ENCODE results near the gene ERBB4. TPM values are rescaled to one million over a fixed set of nuclear protein-coding genes. Genes with fewer than 3 reads are reported as not detected.

The ERBB4 gene
- total and polyA plus RNA-seq, 9 donors: 0.08 to 22.3 (median 1.2) TPM

GRCh38 chr2:212228743-212229171 is 309.8 kb downstream of the ERBB4 start:
- Histone ChIP-seq H3K4me1 (ENCODE audit: insufficient read depth) (no peaks in the 10 kb centered on the region), H3K4me3 (no peak overlapping the region), H3K27me3 (no peaks in the 10 kb centered on the region), H3K27ac (no peak overlapping the region), H3K36me3 (no peaks in the 10 kb centered on the region), H3K9me3 (no peaks in the 10 kb centered on the region)
- intact Hi-C loops (cut with DNase I): no loop called here
- WGBS, 3 donors: 11 to 18% (median 12%) methylated on average over 2 of the region's 2 CpGs
- no peak for DNase-seq
- TF ChIP-seq EP300 (IDR thresholded peaks at IDR 0.05): no peak
- TF ChIP-seq POLR2A (IDR thresholded peaks at IDR 0.05): no peak
- TF ChIP-seq CTCF (IDR thresholded peaks at IDR 0.05): no peak

- Histone ChIP-seq H3K9me3 (no peaks in the 10 kb centered on the region), H3K4me3 (no peak overlapping the region), H3K27me3 (no peaks in the 10 kb centered on the region), H3K36me3 (no peaks in the 10 kb centered on the region), H3K4me1 (ENCODE audit: insufficient read depth) (no peaks in the 10 kb centered on the region), H3K27ac (no peak overlapping the region)
- intact Hi-C loops (cut with DNase I): no loop called here
- WGBS, 3 donors: 28 to 33% (median 28%) methylated on average over 4 of the region's 4 CpGs
- no peak for DNase-seq
- no peak for TF ChIP-seq EP300 (IDR thresholded peaks at IDR 0.05)
- TF ChIP-seq POLR2A (IDR thresholded peaks at IDR 0.05): no peak
- TF ChIP-seq CTCF (IDR thresholded peaks at IDR 0.05): no peak
These were observed 310.8 kb downstream of the ERBB4 start for GRCh38 chr2:212227755-212228154.

GRCh38 chr2:212226114-212226513 is 312.5 kb downstream of the ERBB4 start:
- no peaks in the 10 kb centered on the region for H3K9me3 ChIP-seq
- 80 to 91% (median 83%) methylated on average over 1 of the region's 1 CpG for WGBS, 3 donors
- intact Hi-C loops (cut with DNase I): no loop called here
- H3K4me1 ChIP-seq (ENCODE audit: insufficient read depth): no peaks in the 10 kb centered on the region
- no peaks in the 10 kb centered on the region for H3K27me3 ChIP-seq
- no peak for TF ChIP-seq POLR2A (IDR thresholded peaks at IDR 0.05)
- TF ChIP-seq CTCF (IDR thresholded peaks at IDR 0.05): no peak
- TF ChIP-seq EP300 (IDR thresholded peaks at IDR 0.05): no peak
- DNase-seq: no peak
- H3K27ac ChIP-seq: no peak overlapping the region
- no peaks in the 10 kb centered on the region for H3K36me3 ChIP-seq
- H3K4me3 ChIP-seq: no peak overlapping the region

- intact Hi-C loops (cut with DNase I): no loop called here
- no peaks in the 10 kb centered on the region for H3K36me3 ChIP-seq
- TF ChIP-seq EP300 (IDR thresholded peaks at IDR 0.05) (no peak), CTCF (IDR thresholded peaks at IDR 0.05) (no peak), POLR2A (IDR thresholded peaks at IDR 0.05) (no peak)
- 47 to 60% (median 54%) methylated on average over 2 of the region's 2 CpGs for WGBS, 3 donors
- no peaks in the 10 kb centered on the region for H3K27me3 ChIP-seq
- no peak overlapping the region for H3K4me3 ChIP-seq
- no peak for DNase-seq
- H3K27ac ChIP-seq: no peak overlapping the region
- no peaks in the 10 kb centered on the region for H3K9me3 ChIP-seq
- no peaks in the 10 kb centered on the region for H3K4me1 ChIP-seq (ENCODE audit: insufficient read depth)
These were observed 314.9 kb downstream of the ERBB4 start for GRCh38 chr2:212223696-212224095.

Measured in ovary (tissue), 9 donors.